Measurements from ENCODE around the gene SCT.
A peak's percentile ranks its signal among the peaks of the same experiment; 100 is the strongest.

Gene SCT

GRCh38 chr11:577611-577894 lies 49.4 kb downstream of the SCT start:
- no peaks in the 10 kb centered on the region for H3K27me3 ChIP-seq (ENCODE audit: insufficient read depth, low read length)
- peaks cover 47% of the 10 kb centered on the region for H3K4me1 ChIP-seq (ENCODE audit: insufficient read depth, low read length, severe bottlenecking)
- peaks cover 13% of the 10 kb centered on the region for H3K36me3 ChIP-seq (ENCODE audit: insufficient read depth, low read length)
- H4K20me1 ChIP-seq (ENCODE audit: insufficient read depth, low read length): no peaks in the 10 kb centered on the region
- H2AFZ ChIP-seq (ENCODE audit: low read length): no peak overlapping the region
- H3F3A ChIP-seq (ENCODE audit: insufficient read depth, low read length): no peaks in the 10 kb centered on the region
- H3K9me2 ChIP-seq (ENCODE audit: low read depth, low read length): no peaks in the 10 kb centered on the region
- no peaks in the 10 kb centered on the region for H3K9me3 ChIP-seq (ENCODE audit: low read length)
- TF ChIP-seq EZH2 (IDR thresholded peaks at IDR 0.05; ENCODE audit: borderline replicate concordance, low read length) (no peak), CTCF (IDR thresholded peaks at IDR 0.05; ENCODE audit: low read length) (no peak)
- H3K27ac ChIP-seq (ENCODE audit: low read depth, low read length, poor library complexity, severe bottlenecking): no peak overlapping the region
- peak overlapping the region; percentile 99 for H3K9ac ChIP-seq (ENCODE audit: low read length)
- peaks cover 50% of the 10 kb centered on the region for H3K79me2 ChIP-seq (ENCODE audit: insufficient read depth, low read length)
- peak overlapping the region; percentile 99 for H3K4me3 ChIP-seq (ENCODE audit: low read depth, low read length, poor library complexity, severe bottlenecking)
- H3K4me2 ChIP-seq (ENCODE audit: low read length): peak overlapping the region; percentile 93

- peak overlapping the region; percentile 99 for H3K9ac ChIP-seq (ENCODE audit: low read length)
- no peaks in the 10 kb centered on the region for H3K27me3 ChIP-seq (ENCODE audit: insufficient read depth, low read length)
- H3K9me2 ChIP-seq (ENCODE audit: low read depth, low read length): no peaks in the 10 kb centered on the region
- peak overlapping the region; percentile 99 for H3K4me3 ChIP-seq (ENCODE audit: low read depth, low read length, poor library complexity, severe bottlenecking)
- H2AFZ ChIP-seq (ENCODE audit: low read length): no peak overlapping the region
- no peaks in the 10 kb centered on the region for H3F3A ChIP-seq (ENCODE audit: insufficient read depth, low read length)
- peaks cover 10% of the 10 kb centered on the region for H3K36me3 ChIP-seq (ENCODE audit: insufficient read depth, low read length)
- peaks cover 47% of the 10 kb centered on the region for H3K4me1 ChIP-seq (ENCODE audit: insufficient read depth, low read length, severe bottlenecking)
- peak overlapping the region; percentile 93 for H3K4me2 ChIP-seq (ENCODE audit: low read length)
- TF ChIP-seq EZH2 (IDR thresholded peaks at IDR 0.05; ENCODE audit: borderline replicate concordance, low read length) (no peak), CTCF (IDR thresholded peaks at IDR 0.05; ENCODE audit: low read length) (no peak)
- peaks cover 50% of the 10 kb centered on the region for H3K79me2 ChIP-seq (ENCODE audit: insufficient read depth, low read length)
- H3K9me3 ChIP-seq (ENCODE audit: low read length): no peaks in the 10 kb centered on the region
- H3K27ac ChIP-seq (ENCODE audit: low read depth, low read length, poor library complexity, severe bottlenecking): no peak overlapping the region
- H4K20me1 ChIP-seq (ENCODE audit: insufficient read depth, low read length): no peaks in the 10 kb centered on the region
Measured at GRCh38 chr11:576811-577610, 50.0 kb downstream of the SCT start.

Data from OCI-LY1 (cell line).